Posterior vena cava (tissue), 2 donors: Measurements from ENCODE around the gene CYP51A1. TPM values are rescaled to one million over a fixed set of nuclear protein-coding genes. Genes with fewer than 3 reads are reported as not detected.
"Not testable (repeated sequence)": the region's sequence is repeated elsewhere in the genome, so short reads cannot be mapped to it uniquely, and the experiment has no call there.

ENCODE experiments used
- DNase-seq: peaks from one replicate; pipeline ENCODE4 v3.0.0-alpha.2; 2020; ENCODE audit warnings: low spot score
- intact Hi-C, 2 donors: fragments of 100-400 bp; cut with DNase I; formaldehyde crosslinking; loops; one replicate each; pipeline versions ENCODE4 v1.14.1 to v1.14.2; 2022 to 2023
- total RNA-seq, 2 donors: library from RNA; stranded (reverse); fragmentation: NEBNext Ultra II Directional; extraction: Animal tissue kit (Norgen Biotek cat#: 25700); gene quantifications; one replicate each; pipeline ENCODE4 v1.2.1, GENCODE V29; 2021
- donor health status: DM: yes; HTN: yes; CAD: no.
- donor health status: DM: yes; HTN: yes; CAD: no.

The CYP51A1 gene
- total RNA-seq, 2 donors from 2014 or later = 34.9 to 44.6 TPM

- intact Hi-C loops = no loop called here
Measured at GRCh38 chr7:92133737-92134270, 473 bp downstream of the CYP51A1 start.

GRCh38 chr7:92133133-92133736 lies 1.0 kb downstream of the CYP51A1 start:
- intact Hi-C loops = no loop called here
- DNase-seq = no peak

More at GRCh38 chr7:92133737-92134270, 473 bp downstream of the CYP51A1 start:
- DNase-seq = peak; percentile 90

- DNase-seq = no peak
- intact Hi-C loops = no loop called here
Measured at GRCh38 chr7:92131764-92132330, 2.4 kb downstream of the CYP51A1 start.

- DNase-seq = no peak
- intact Hi-C loops = no loop called here
Measured at GRCh38 chr7:92131093-92131492, 3.2 kb downstream of the CYP51A1 start.

GRCh38 chr7:92121681-92122080 lies 12.6 kb downstream of the CYP51A1 start:
- intact Hi-C loops = no loop called here

GRCh38 chr7:92119213-92119759 lies 15.0 kb downstream of the CYP51A1 start:
- intact Hi-C loops = no loop called here
- DNase-seq = no peak

More at GRCh38 chr7:92121681-92122080, 12.6 kb downstream of the CYP51A1 start:
- no peak for DNase-seq

- no peak for DNase-seq
- intact Hi-C loops = no loop called here
Measured at GRCh38 chr7:92116949-92117348, 17.3 kb downstream of the CYP51A1 start.

GRCh38 chr7:92115821-92116220 lies 18.5 kb downstream of the CYP51A1 start:
- no peak for DNase-seq
- intact Hi-C loops = no loop called here

- no peak for DNase-seq
- intact Hi-C loops = no loop called here
Measured at GRCh38 chr7:92110857-92111256, 23.4 kb downstream of the CYP51A1 start.

GRCh38 chr7:92108821-92109220 lies 25.5 kb downstream of the CYP51A1 start:
- intact Hi-C loops = no loop called here

GRCh38 chr7:92102862-92103261 lies 31.4 kb downstream of the CYP51A1 start:
- DNase-seq, intact Hi-C loops: not testable (repeated sequence)

More at GRCh38 chr7:92108821-92109220, 25.5 kb downstream of the CYP51A1 start:
- no peak for DNase-seq

- intact Hi-C loops = no loop called here
- no peak for DNase-seq
Measured at GRCh38 chr7:92100534-92100933, 33.7 kb downstream of the CYP51A1 start.

- no peak for DNase-seq
- intact Hi-C loops = loop anchor here in 1 of 2 donors (10.0 kb wide), 1 partner anchor 419 kb away; no protein-coding TSS in a partner anchor
Measured at GRCh38 chr7:92095380-92095779, 38.9 kb downstream of the CYP51A1 start.

- DNase-seq = no peak
- intact Hi-C loops = loop anchor here in 1 of 2 donors (10.0 kb wide), 1 partner anchor 423 kb away; no protein-coding TSS in a partner anchor
Measured at GRCh38 chr7:92092210-92092609, 42.1 kb downstream of the CYP51A1 start.

- intact Hi-C loops = no loop called here
- no peak for DNase-seq
Measured at GRCh38 chr7:92088266-92088665, 46.0 kb downstream of the CYP51A1 start.

GRCh38 chr7:92083922-92084321 lies 50.4 kb downstream of the CYP51A1 start:
- intact Hi-C loops, DNase-seq: not testable (repeated sequence)

- intact Hi-C loops = no loop called here
- DNase-seq = no peak
Measured at GRCh38 chr7:92076509-92076908, 57.8 kb downstream of the CYP51A1 start.

GRCh38 chr7:92075455-92076158 lies 58.7 kb downstream of the CYP51A1 start:
- no peak for DNase-seq
- intact Hi-C loops = no loop called here

- intact Hi-C loops = no loop called here
- DNase-seq = no peak
Measured at GRCh38 chr7:92072708-92073107, 61.6 kb downstream of the CYP51A1 start.

- intact Hi-C loops = no loop called here
- DNase-seq = no peak
Measured at GRCh38 chr7:92072121-92072520, 62.2 kb downstream of the CYP51A1 start.
